Measurements from ENCODE around the gene SLC8A3. TPM values are rescaled to one million over a fixed set of nuclear protein-coding genes. Genes with fewer than 3 reads are reported as not detected.

SLC8A3 gene
- total RNA-seq, 1 experiment from 2014 or later, result not detected

DNA sequence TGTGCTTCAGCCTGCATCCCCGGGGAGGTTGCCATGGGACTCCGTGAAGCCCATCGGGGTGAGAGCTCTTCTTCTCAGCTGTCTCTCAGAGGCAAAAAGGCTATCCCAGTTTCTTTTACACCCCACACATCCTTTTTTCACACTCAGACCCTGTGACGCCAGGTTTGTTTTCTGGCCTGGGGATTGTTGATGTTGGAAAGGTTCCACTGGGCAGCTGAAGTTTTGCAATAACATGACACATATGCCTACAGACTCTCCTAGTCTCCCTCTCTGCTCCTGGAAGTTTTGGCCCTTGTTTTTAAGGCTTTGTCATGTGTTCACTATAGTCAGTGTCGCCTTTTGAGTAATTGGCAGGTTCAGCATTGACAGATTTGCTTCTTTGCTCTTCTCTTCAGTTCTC is 190.9 kb downstream of the SLC8A3 start:
- Histone ChIP-seq H3K4me2 (ENCODE audit: low read length) (no peak overlapping the region), H3K4me1 (ENCODE audit: control insufficient read depth in 1 of 2, insufficient read depth in 2 of 2, low read length in 2 of 2) (no peaks in the 10 kb centered on the region), H3K27ac (ENCODE audit: low read depth, low read length) (no peak overlapping the region), H3K9me3 (ENCODE audit: control insufficient read depth in 1 of 2, insufficient read depth in 1 of 2, low read depth in 1 of 2, low read length in 2 of 2) (no peaks in the 10 kb centered on the region), H3K27me3 (ENCODE audit: insufficient read depth, low read length) (peaks cover 32% of the 10 kb centered on the region; the same call in 1 of the 2 replicates), H3K36me3 (ENCODE audit: control insufficient read depth in 1 of 2, insufficient read depth in 2 of 2, low read length in 2 of 2) (no peaks in the 10 kb centered on the region), H3K9ac (ENCODE audit: low read length) (no peak overlapping the region), H2AFZ (ENCODE audit: low read depth, low read length, poor library complexity, severe bottlenecking) (no peak overlapping the region), H3K4me3 (replicated peaks in 1 of 2; ENCODE audit: low read depth in 1 of 2, low read length in 2 of 2) (no peak overlapping the region), H3K79me2 (ENCODE audit: insufficient read depth, low read length) (no peaks in the 10 kb centered on the region), H4K20me1 (ENCODE audit: insufficient read depth) (no peaks in the 10 kb centered on the region), H3K9me2 (ENCODE audit: insufficient read depth) (no peaks in the 10 kb centered on the region)
- no peak for DNase-seq (ENCODE audit: low read depth, low spot score)
- no peak for TF ChIP-seq RAD21 (IDR thresholded peaks at IDR 0.05; ENCODE audit: low read depth)
- TF ChIP-seq CTCF (IDR thresholded peaks at IDR 0.05 in 2 of 3, conservative IDR thresholded peaks at IDR 0.05 in 1 of 3; ENCODE audit: borderline replicate concordance in 1 of 3, insufficient read depth in 1 of 3, low read depth in 2 of 3, low read length in 2 of 3), result no peak
- TF ChIP-seq SIN3A (IDR thresholded peaks at IDR 0.05; ENCODE audit: low read depth), result no peak
- ChIA-PET POLR2A (no interaction called here), CTCF (no interaction called here), RAD21 (ENCODE audit: low non-redundant PET in 1 of 2, low total read pairs in 2 of 2, uncharacterized antibody in 2 of 2, unreplicated experiment in 2 of 2) (no interaction called here)
- no peak for ATAC-seq
- no TSS peak for BruUV-seq (replicated peaks)
- intact Hi-C loops (cut with micrococcal nuclease), result no loop called here

DNA sequence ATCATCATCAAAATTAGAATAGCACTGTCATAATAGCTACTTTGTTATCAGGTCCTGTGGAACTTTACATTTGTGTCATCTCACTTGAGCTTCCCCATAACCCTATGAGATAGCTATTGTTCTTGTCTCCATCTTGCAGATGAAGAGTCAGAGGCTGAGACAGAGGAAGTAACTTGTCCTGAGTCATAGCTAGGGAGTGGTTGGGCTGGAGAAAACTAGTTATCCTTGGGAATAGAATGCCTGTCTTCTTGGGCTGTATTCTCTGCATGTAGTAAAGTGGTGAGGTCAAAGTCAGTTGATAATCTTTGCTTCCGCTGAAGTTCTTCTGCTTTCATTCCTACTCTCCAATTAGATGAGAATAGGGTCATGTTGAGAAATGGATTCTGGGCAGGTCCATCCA is 192.5 kb downstream of the SLC8A3 start:
- Histone ChIP-seq H3K27me3 (ENCODE audit: insufficient read depth, low read length) (peaks cover 47% of the 10 kb centered on the region), H3K4me2 (ENCODE audit: low read length) (no peak overlapping the region), H3K9me2 (ENCODE audit: insufficient read depth) (no peaks in the 10 kb centered on the region), H3K4me3 (replicated peaks in 1 of 2; ENCODE audit: low read depth in 1 of 2, low read length in 2 of 2) (no peak overlapping the region), H3K36me3 (ENCODE audit: control insufficient read depth in 1 of 2, insufficient read depth in 2 of 2, low read length in 2 of 2) (no peaks in the 10 kb centered on the region), H2AFZ (ENCODE audit: low read depth, low read length, poor library complexity, severe bottlenecking) (no peak overlapping the region), H3K4me1 (ENCODE audit: control insufficient read depth in 1 of 2, insufficient read depth in 2 of 2, low read length in 2 of 2) (no peaks in the 10 kb centered on the region), H3K79me2 (ENCODE audit: insufficient read depth, low read length) (no peaks in the 10 kb centered on the region), H4K20me1 (ENCODE audit: insufficient read depth) (no peaks in the 10 kb centered on the region), H3K9me3 (ENCODE audit: control insufficient read depth in 1 of 2, insufficient read depth in 1 of 2, low read depth in 1 of 2, low read length in 2 of 2) (no peaks in the 10 kb centered on the region), H3K27ac (ENCODE audit: low read depth, low read length) (no peak overlapping the region), H3K9ac (ENCODE audit: low read length) (no peak overlapping the region)
- no peak for ATAC-seq
- CTCF ChIA-PET, result no interaction called here
- TF ChIP-seq POLR2AphosphoS5 (IDR thresholded peaks at IDR 0.05; ENCODE audit: low read depth, low read length) (no peak), MAX (IDR thresholded peaks at IDR 0.05) (no peak), ELF1 (IDR thresholded peaks at IDR 0.05; ENCODE audit: borderline replicate concordance, low read depth) (no peak), ATF3 (IDR thresholded peaks at IDR 0.05) (no peak), ZBTB33 (IDR thresholded peaks at IDR 0.05; ENCODE audit: extremely low read depth, insufficient replicate concordance, low read length) (no peak), FOSL1 (IDR thresholded peaks at IDR 0.05; ENCODE audit: low read depth) (no peak), EZH2 (IDR thresholded peaks at IDR 0.05) (no peak), JUND (IDR thresholded peaks at IDR 0.05) (no peak), ZNF274 (IDR thresholded peaks at IDR 0.05; ENCODE audit: low read depth, low read length) (no peak), EGR1 (IDR thresholded peaks at IDR 0.05; ENCODE audit: low read depth) (no peak), RAD21 (IDR thresholded peaks at IDR 0.05; ENCODE audit: low read depth) (no peak), YY1 (IDR thresholded peaks at IDR 0.05; ENCODE audit: extremely low read depth, insufficient replicate concordance, low read depth, low read length) (no peak), EZH2phosphoT487 (IDR thresholded peaks at IDR 0.05; ENCODE audit: borderline replicate concordance) (no peak), SP1 (IDR thresholded peaks at IDR 0.05; ENCODE audit: low read depth) (no peak), CEBPB (IDR thresholded peaks at IDR 0.05; ENCODE audit: low read depth) (no peak), SRF (IDR thresholded peaks at IDR 0.05; ENCODE audit: low read depth) (no peak)
- RAD21 ChIA-PET (ENCODE audit: low non-redundant PET in 1 of 2, low total read pairs in 2 of 2, uncharacterized antibody in 2 of 2, unreplicated experiment in 2 of 2), result no interaction called here
- POLR2A ChIA-PET, result no interaction called here
- intact Hi-C loops (cut with micrococcal nuclease), result no loop called here
- no TSS peak for BruUV-seq (replicated peaks)
- DNase-seq (ENCODE audit: low read depth, low spot score), result no peak
